Rectal smooth muscle tissue (tissue), 1 donor: ENCODE data around the gene PLXND1.

ENCODE experiments used
- H3K27ac ChIP-seq: one replicate; pipeline ENCODE4 v1.7.0; 2013; ENCODE audit warnings: low read depth, low read length, inconsistent platforms
- H3K27me3 ChIP-seq: one replicate; pipeline ENCODE4 v1.7.0; 2013; ENCODE audit warnings: low read length; ENCODE audit not compliant: control insufficient read depth, insufficient read depth
- H3K36me3 ChIP-seq: one replicate; pipeline ENCODE4 v1.7.0; 2013; ENCODE audit warnings: low read length; ENCODE audit not compliant: control insufficient read depth, insufficient read depth
- H3K4me1 ChIP-seq: one replicate; pipeline ENCODE4 v1.7.0; 2013; ENCODE audit warnings: low read length; ENCODE audit not compliant: control insufficient read depth, insufficient read depth
- H3K4me3 ChIP-seq: one replicate; pipeline ENCODE4 v1.7.0; 2013; ENCODE audit warnings: low read length
- H3K9ac ChIP-seq: one replicate; pipeline ENCODE4 v1.7.0; 2013; ENCODE audit warnings: low read length

PLXND1 gene

DNA sequence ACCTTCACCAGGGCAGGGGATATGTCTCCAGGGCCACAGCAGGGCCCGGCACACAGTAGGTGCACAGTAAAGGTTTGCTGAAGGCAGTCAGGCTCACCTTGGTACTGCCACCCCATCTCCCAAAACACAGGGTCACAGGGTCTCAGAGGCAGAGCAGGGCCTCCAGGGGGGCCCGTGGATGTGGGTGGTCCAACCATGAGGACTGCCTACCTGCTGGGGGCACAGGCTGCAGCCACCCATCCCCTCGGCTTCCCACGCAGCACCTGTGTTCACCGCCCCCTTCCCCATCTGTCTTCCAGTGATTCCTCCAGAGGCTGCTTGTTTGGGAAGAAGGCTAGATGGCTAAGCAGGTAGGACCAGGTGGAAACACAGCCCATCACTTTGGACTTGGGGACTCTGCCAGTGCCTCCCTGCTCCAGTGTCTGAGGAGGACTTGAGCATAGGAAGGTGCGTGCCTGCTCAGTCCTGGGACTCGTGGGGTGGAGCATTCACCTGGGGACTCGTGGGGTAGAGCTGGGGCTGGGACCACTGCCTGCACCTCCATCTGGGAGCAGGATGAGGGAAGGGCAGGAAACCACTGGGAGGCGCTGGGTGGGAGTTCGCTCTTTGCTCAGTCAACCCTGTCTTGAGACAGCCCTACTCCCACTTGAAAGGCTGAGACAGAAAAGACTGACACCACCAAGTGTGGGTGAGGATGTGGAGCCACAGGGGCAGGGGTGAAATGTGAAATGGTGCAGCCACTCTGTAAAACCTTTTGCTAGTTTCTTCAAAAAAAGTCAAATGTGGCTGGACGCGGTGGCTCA lies 18.8 kb upstream of the PLXND1 start:
- Histone ChIP-seq H3K27ac (peak overlapping the region; percentile 21), H3K4me1 (peaks cover 8% of the 10 kb centered on the region), H3K27me3 (no peaks in the 10 kb centered on the region), H3K9ac (no peak overlapping the region), H3K36me3 (no peaks in the 10 kb centered on the region), H3K4me3 (no peak overlapping the region)

DNA sequence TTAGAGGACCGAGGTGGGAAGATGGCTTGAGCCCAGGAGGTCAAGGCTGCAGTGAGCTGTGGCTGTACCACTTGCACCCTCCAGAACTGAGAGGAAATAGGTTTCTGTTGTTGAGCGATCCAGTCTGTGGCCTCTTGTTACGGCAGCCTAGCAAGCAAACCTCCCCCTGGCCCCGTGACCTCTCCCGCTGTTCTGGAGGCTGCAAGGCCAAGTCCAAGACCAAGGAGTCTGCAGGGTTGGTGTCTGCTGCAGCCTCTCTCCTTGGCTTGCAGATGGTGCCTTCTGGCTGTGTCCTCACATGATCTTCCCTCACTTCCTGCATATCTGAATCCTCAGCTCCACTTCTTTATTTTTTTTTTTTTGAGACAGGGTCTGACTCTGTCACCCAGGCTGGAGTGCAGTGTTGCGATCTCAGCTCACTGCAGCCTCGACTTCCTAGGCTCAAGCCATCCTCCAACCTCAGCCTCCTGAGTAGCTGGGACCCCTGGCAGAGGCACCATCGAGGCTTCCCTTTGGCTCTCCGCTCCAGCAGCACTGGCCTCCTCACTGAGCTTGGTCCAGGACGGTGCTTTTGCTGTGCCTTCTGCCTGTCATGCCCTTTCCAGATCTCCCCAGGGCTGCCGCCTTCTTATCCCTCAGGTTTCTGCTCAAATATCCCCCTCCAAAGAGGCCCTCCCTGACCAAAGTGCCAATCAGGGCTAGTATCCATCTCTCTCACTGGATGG lies 18.0 kb upstream of the PLXND1 start:
- Histone ChIP-seq H3K4me3 (no peak overlapping the region), H3K27me3 (no peaks in the 10 kb centered on the region), H3K4me1 (peaks cover 8% of the 10 kb centered on the region), H3K27ac (no peak overlapping the region), H3K9ac (no peak overlapping the region), H3K36me3 (no peaks in the 10 kb centered on the region)

DNA sequence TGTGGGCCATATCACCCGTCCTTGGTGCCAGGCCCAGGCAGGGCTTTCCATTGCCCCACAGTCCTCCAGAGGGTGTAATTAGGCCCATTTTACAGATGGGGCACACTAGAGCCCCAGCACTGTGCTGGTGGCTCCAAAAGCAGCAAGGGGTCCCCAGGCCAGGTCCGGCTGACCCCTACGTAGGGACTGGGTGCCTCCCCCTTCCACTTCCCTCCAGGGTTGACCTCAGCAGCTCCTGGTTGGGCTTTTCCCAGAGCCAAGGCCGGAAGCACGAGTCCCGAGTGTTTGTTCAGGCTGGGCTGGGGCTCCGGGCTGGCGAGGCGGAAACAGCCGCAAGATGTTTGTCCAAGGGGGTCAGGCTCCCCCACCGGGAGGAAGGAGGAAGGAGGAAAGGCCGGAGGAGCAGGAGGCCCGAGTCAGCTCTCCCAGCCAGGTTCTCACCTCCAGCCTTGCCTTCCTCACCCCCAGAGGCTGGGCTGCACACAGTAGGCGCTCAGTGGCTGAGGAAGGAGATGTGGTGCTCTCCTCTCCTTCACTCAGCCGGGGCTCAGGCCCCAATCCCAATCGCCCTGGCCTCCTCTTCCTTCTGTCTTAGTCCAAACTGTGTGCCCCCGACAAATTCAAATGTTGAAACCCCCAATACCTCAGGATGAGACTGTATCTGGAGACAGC lies 17.1 kb upstream of the PLXND1 start:
- no peaks in the 10 kb centered on the region for H3K36me3 ChIP-seq
- peak overlapping the region; percentile 17 for H3K27ac ChIP-seq
- no peaks in the 10 kb centered on the region for H3K27me3 ChIP-seq
- no peak overlapping the region for H3K4me3 ChIP-seq
- H3K4me1 ChIP-seq, result peaks cover 8% of the 10 kb centered on the region
- H3K9ac ChIP-seq, result no peak overlapping the region

DNA sequence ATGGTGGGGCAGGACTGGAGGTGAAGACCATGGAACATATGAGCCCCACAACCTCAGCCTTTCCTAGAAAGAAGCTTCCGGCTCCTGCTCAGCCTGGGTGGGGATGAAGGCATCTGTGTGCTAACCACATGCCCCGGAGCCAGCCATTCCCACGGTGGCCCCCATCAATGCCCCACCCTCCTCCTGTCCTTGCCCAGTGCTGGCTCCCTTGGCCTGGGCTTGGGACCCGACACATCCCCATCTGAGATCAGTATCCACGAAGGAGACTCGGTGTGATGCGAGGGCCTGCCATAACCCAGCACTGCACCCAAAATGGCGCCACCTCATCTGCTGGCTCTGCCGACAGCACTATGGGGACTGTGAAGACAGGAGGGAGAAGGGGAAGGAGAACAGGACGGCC lies 16.5 kb upstream of the PLXND1 start:
- Histone ChIP-seq H3K9ac (no peak overlapping the region), H3K4me1 (peaks cover 4% of the 10 kb centered on the region), H3K27ac (peak overlapping the region; percentile 17), H3K36me3 (no peaks in the 10 kb centered on the region), H3K4me3 (no peak overlapping the region), H3K27me3 (no peaks in the 10 kb centered on the region)

DNA sequence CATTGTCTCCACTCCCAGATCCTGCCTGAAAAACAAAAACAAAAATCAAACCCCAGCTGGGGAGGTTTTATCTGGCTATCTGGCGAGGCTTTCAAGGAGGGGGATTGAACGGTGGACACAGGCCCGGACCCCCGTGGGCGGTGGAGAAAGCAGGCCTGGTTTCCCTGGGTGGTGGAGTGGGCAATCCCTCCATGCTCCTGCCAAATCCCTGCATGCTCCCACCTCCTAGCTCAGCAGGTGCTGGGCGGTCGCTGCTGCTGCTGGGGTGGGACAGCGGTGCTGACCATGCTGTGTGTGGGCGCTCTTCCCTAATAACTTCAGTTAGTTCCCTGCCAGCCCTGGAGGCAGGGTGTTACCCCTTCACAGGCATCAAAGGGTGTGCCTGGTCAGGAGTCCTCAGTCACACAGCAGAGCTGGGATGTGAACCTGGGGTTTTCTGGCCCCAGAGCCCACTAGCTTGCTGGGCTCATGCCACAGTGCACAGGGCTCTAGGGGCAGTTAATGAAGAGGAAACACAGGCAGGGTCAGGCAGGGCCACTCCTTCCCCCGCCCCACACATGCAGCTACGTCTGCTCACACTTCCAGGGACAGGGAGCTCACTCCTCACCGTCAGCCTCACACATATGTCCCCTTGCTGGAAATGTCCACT lies 15.9 kb upstream of the PLXND1 start:
- Histone ChIP-seq H3K4me1 (peaks cover 4% of the 10 kb centered on the region), H3K27ac (no peak overlapping the region), H3K4me3 (no peak overlapping the region), H3K9ac (no peak overlapping the region), H3K36me3 (no peaks in the 10 kb centered on the region), H3K27me3 (no peaks in the 10 kb centered on the region)

DNA sequence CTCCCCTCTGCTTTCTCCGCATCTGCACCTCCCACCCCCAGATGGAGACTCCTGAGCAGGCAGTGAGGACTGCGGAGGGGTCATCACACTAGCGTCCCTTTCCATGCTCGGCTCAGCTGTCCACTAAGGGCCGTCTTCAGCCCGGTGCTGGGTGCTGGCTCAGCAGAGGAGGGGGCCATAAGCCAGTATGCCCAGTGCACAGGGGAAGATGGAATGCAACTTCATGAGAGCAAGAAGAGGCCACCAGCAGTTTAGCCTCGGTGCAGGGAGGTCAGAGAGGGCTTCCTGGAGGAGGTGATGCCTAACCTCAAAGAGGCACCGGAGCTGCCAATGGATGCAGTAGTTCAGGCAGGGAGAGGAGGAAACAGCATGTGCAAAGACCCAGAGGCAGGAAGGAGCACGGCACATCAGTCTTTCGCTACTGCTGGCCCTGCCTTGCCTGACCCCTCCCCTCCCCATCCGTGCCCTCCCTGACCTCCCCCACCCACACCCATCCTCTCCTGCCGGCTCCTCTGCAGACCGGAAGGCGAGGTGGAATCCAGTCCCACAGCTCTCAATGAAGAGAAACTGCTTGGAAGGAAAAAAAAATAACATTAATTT lies 15.2 kb upstream of the PLXND1 start:
- H3K36me3 ChIP-seq, result no peaks in the 10 kb centered on the region
- no peak overlapping the region for H3K4me3 ChIP-seq
- H3K27me3 ChIP-seq, result no peaks in the 10 kb centered on the region
- H3K9ac ChIP-seq, result no peak overlapping the region
- no peak overlapping the region for H3K27ac ChIP-seq
- peaks cover 4% of the 10 kb centered on the region for H3K4me1 ChIP-seq

DNA sequence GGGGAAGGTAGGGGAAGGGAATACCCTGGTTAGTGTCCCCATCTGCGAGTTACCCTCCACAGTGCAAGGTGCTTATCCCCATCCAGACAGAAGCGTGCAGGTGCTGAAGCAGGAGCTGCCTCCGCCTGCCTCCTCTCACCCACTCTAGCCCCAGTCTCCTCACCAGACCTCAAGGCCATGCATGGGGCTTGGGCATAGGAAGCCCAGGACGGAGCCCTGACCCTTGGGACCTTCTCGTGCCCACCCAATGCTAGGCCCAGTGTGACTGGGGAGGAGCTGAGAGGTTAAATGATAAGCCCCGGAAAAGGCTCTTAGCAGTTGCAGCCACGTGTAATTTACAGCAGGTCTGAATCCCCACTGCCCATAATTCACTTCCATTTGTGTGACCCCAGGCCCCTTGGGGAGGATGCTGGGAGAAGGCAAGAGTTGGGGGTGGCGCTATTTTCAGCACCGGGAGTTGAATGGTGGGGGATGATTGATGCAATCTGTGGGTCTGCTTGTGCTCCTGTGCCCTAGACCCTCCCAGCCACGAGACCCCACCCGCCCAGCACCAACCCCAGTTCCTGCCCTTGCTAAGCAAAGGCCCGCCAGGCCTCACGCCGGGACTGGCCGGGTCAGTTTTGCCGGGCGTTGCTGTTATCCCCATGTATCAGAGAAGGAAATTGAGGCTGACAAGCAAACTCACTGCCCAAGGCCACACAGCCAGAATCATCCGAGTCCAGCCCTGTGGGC lies 14.5 kb upstream of the PLXND1 start:
- Histone ChIP-seq H3K27me3 (no peaks in the 10 kb centered on the region), H3K27ac (no peak overlapping the region), H3K4me1 (no peaks in the 10 kb centered on the region)

DNA sequence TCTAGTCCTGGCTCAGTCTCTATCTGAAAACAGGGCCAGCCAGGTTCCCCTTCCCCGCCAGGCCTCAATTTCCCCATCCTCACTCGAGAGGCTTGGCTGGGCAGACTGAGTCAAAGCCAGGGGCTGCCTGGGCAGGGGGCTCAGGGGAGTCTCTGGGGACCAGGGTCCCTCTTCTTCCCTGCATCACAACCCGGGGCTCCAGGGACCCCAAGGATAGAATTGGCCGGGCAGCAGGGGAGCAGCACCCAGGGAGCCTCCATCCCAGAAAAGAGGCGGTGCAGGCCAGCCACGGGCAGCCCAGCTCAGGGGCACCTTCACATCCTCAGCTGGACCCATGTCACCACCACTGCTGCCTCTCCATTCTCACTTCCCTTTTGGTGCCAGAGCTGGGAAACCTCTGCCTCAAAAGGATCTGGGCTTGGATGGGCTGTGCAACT lies 13.3 kb upstream of the PLXND1 start:
- Histone ChIP-seq H3K9ac (no peak overlapping the region), H3K27me3 (no peaks in the 10 kb centered on the region), H3K27ac (no peak overlapping the region), H3K4me1 (no peaks in the 10 kb centered on the region), H3K36me3 (no peaks in the 10 kb centered on the region), H3K4me3 (no peak overlapping the region)

More for the DNA sequence above, 14.5 kb upstream of the PLXND1 start:
- no peaks in the 10 kb centered on the region for H3K36me3 ChIP-seq
- H3K4me3 ChIP-seq, result no peak overlapping the region
- no peak overlapping the region for H3K9ac ChIP-seq

DNA sequence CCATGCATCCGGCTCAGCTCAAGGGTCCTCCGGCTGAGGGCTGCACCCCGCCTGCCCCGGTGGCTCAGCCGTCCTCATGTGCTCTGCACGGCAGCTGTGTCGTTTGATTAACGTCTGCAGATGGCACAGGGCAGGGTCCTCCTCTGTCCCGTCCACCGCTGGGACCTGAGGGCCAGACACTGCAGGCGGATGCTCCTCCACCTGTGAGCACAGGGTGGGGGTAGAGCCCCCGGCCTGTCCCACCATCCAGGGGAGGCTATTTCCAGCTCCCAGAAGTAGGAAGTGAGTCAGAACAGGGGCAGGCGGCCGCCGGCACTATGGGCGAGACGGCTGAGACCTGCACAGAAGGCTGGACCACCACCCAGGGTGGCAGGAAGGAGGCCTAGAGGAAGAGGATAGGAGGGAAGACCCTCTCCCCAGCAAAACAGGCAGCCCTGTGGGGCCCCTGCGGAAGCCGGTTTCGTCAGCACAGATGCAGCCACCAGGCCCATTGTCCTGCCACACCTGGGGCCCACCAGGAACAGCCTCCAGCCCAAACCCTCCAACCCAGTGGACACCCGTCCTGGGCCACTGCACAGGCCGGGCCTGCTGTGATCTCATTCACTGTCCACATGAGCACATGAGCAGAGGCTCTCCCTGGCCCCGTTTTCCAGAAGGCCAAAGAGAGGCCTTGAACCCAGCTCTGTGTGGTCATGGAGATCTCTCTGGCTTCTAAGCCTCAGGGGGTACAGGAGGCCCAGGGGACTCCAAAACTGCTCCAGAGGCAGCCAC lies 12.6 kb upstream of the PLXND1 start:
- H3K27ac ChIP-seq, result no peak overlapping the region
- H3K27me3 ChIP-seq, result no peaks in the 10 kb centered on the region
- H3K4me1 ChIP-seq, result no peaks in the 10 kb centered on the region
- no peak overlapping the region for H3K4me3 ChIP-seq
- no peak overlapping the region for H3K9ac ChIP-seq
- no peaks in the 10 kb centered on the region for H3K36me3 ChIP-seq

DNA sequence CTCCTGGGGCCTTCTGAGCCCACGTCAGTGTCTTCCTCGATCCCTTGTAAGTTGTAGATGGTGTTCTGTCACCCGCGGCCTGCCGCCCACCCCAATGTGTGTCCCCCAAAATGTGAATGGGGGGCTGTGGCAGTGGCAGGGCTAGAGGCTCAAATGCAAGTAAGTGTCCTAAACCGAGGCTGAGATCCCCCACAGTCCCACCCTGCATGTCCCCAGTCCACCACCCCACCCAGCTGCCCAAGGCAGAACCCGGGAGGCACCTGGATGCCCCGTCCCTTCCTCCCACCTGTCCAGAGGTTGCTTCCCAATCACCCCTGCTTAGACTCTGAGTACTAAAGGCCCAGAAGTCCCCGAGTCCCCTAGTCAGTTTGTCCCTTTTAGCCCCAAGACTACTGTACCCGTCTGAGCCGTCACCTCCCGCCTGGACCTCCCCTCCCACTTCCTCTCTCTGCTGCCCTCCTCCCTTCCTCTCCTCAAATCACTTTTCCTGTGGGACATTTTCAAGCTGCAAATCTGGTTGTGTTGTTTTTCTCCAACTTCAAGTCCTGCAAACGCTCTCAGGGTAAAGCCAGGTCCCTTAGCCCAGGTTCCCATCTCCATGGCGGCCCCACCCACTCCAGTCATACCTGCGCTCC lies 11.8 kb upstream of the PLXND1 start:
- Histone ChIP-seq H3K4me3 (no peak overlapping the region), H3K36me3 (no peaks in the 10 kb centered on the region), H3K27me3 (no peaks in the 10 kb centered on the region), H3K27ac (no peak overlapping the region), H3K9ac (no peak overlapping the region), H3K4me1 (no peaks in the 10 kb centered on the region)
